Gastrocnemius medialis (tissue), 4 donors: ENCODE data around the gene AGAP3. TPM values are rescaled to one million over a fixed set of nuclear protein-coding genes. Genes with fewer than 3 reads are reported as not detected.
A peak's percentile ranks its signal among the peaks of the same experiment; 100 is the strongest.

ENCODE experiments used
- ATAC-seq, 2 donors: fragments of 150-250 bp; one replicate each; pipeline ENCODE4 v1.9.1; 2016
- DNase-seq, 2 donors: peaks; one replicate each; pipeline ENCODE4 v3.0.0-alpha.2; 2019
- H3K27ac ChIP-seq, 4 donors: fragments of 200-600 bp; sonication (generic); 1 replicate in 1 of 4; 2 replicates in 3 of 4; pipeline ENCODE4 v1.5.1; 2016 to 2018; ENCODE audit warnings: mild to moderate bottlenecking in 2 of 4, moderate library complexity in 1 of 4
- H3K27me3 ChIP-seq, 3 donors: fragments of 200-600 bp; sonication (generic) in 2 of 3; 1 replicate in 1 of 3; 2 replicates in 2 of 3; pipeline versions ENCODE4 v1.5.1 to v1.6.0; 2016 to 2019; ENCODE audit warnings: mild to moderate bottlenecking in 1 of 3, moderate library complexity in 1 of 3
- H3K36me3 ChIP-seq, 2 donors: fragments of 200-600 bp; sonication (generic) in 1 of 2; one replicate each; pipeline ENCODE4 v1.5.1; 2017 to 2018
- H3K4me1 ChIP-seq, 2 donors: fragments of 200-600 bp; sonication (generic) in 1 of 2; one replicate each; pipeline ENCODE4 v1.5.1; 2016 to 2017; ENCODE audit warnings: mild to moderate bottlenecking in 2 of 2
- H3K4me3 ChIP-seq, 4 donors: fragments of 200-600 bp; sonication (generic) in 3 of 4; 1 replicate in 1 of 4; 2 replicates in 3 of 4; pipeline ENCODE4 v1.5.1; 2016 to 2019; ENCODE audit warnings: mild to moderate bottlenecking in 2 of 4
- H3K9me3 ChIP-seq, 3 donors: fragments of 200-600 bp; sonication (generic) in 2 of 3; 1 replicate in 1 of 3; 2 replicates in 2 of 3; pipeline ENCODE4 v1.5.1; 2016 to 2019
- CTCF ChIP-seq, 5 experiments: fragments of 450-650 bp in 3 of 5; fragments of 200-600 bp in 2 of 5; sonication (generic) in 2 of 5; IDR thresholded peaks in 4 of 5; conservative IDR thresholded peaks in 1 of 5; 1 replicate in 4 of 5; 2 replicates in 1 of 5; pipeline ENCODE4 v1.5.1; 2016 to 2019; ENCODE audit warnings: antibody characterized with exemption in 5 of 5, mild to moderate bottlenecking in 3 of 5, moderate library complexity in 3 of 5
- POLR2A ChIP-seq, 2 donors: fragments of 450-650 bp; IDR thresholded peaks; one replicate each; pipeline ENCODE4 v1.6.1; 2017; ENCODE audit warnings: antibody characterized with exemption in 2 of 2, mild to moderate bottlenecking in 2 of 2, moderate library complexity in 2 of 2
- in situ Hi-C, 4 donors: fragments of 200-750 bp; cut with MboI; loops; one replicate each; pipeline versions ENCODE4 v1.15.0 to v1.8.0; 2017; ENCODE audit warnings: low sequenced_read_pairs in 4 of 4
- intact Hi-C: fragments of 100-400 bp; cut with DNase I; formaldehyde crosslinking; loops from one replicate; pipeline ENCODE4 v1.15.1; 2023; ENCODE audit warnings: low total_unique reads
- total RNA-seq, 4 donors: library from RNA; depleted of rRNA; stranded (reverse); fragments of >200 nt; gene quantifications; one replicate each; pipeline versions ENCODE4 v1.1.0 to v1.2.3, GENCODE V29; 2016

Gene AGAP3
- total RNA-seq, 4 donors from 2014 or later: 31.1 to 65.3 (median 36.3) TPM

GRCh38 chr7:151178236-151178635 is 92.0 kb downstream of the AGAP3 start:
- intact Hi-C loops: no loop called here
- ATAC-seq (no peak), DNase-seq (peak in 1 of 2 donors; percentile 6)
- peak overlapping the region in 1 of 4 donors; percentile 34 for H3K27ac ChIP-seq
- in situ Hi-C loops: loop anchor here in 2 of 4 donors (10.0 kb wide), 1 partner anchor 53 kb away; no protein-coding TSS in a partner anchor
- no peaks in the 10 kb centered on the region for H3K9me3 ChIP-seq
- H3K4me3 ChIP-seq: no peak overlapping the region
- H3K27me3 ChIP-seq: no peaks in the 10 kb centered on the region
- peaks cover 19 to 25% of the 10 kb centered on the region in 2 donors for H3K4me1 ChIP-seq
- no peak for TF ChIP-seq POLR2A (IDR thresholded peaks at IDR 0.05)
- TF ChIP-seq CTCF (IDR thresholded peaks at IDR 0.05 in 4 of 5, conservative IDR thresholded peaks at IDR 0.05 in 1 of 5): no peak
- peaks cover 0 to 10% of the 10 kb centered on the region in 2 donors for H3K36me3 ChIP-seq

- H3K4me3 ChIP-seq: no peak overlapping the region
- H3K4me1 ChIP-seq: peaks cover 19 to 25% of the 10 kb centered on the region in 2 donors
- H3K27ac ChIP-seq: peak overlapping the region in 1 of 4 donors; percentile 34
- peaks cover 0 to 10% of the 10 kb centered on the region in 2 donors for H3K36me3 ChIP-seq
- TF ChIP-seq POLR2A (IDR thresholded peaks at IDR 0.05): no peak
- no peak for TF ChIP-seq CTCF (IDR thresholded peaks at IDR 0.05 in 4 of 5, conservative IDR thresholded peaks at IDR 0.05 in 1 of 5)
- ATAC-seq (no peak), DNase-seq (peak in 1 of 2 donors; percentile 8)
- no peaks in the 10 kb centered on the region for H3K9me3 ChIP-seq
- no peaks in the 10 kb centered on the region for H3K27me3 ChIP-seq
- intact Hi-C loops: no loop called here
- in situ Hi-C loops: loop anchor here in 2 of 4 donors (10.0 kb wide), 1 partner anchor 54 kb away; no protein-coding TSS in a partner anchor
These were observed 92.6 kb downstream of the AGAP3 start for GRCh38 chr7:151178831-151179230.

DNA sequence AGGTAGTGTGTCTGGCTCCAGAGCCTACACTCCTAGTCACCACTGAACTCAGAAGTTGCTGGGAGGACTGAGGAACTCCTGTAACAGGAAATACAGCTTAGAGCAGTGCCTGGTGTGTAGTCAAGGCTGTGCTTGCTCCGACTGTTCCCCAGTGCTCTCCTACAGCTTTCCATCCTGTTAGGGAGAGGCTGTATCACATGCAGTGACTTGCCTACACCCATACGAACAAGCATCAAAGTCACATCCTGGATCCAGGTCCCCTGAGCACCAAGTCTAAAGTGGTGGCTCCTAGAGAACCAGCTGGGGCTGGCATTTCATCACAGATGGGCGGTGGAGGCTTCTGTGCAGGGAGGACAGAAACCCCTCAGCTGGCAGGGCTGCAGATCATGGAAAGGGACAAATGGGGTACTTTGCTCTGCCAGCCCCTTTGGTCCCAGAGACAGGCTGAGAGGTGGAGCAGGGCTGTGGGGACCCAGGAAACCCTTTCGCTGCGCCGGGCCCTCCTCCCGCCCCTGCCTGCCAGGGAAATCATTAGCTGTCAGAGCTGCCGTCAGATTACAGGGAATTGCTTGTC is 93.1 kb downstream of the AGAP3 start:
- in situ Hi-C loops: loop anchor here in 2 of 4 donors (10.0 kb wide), 1 partner anchor 55 kb away; no protein-coding TSS in a partner anchor

GRCh38 chr7:151179946-151180345 is 93.7 kb downstream of the AGAP3 start:
- Histone ChIP-seq H3K9me3 (no peaks in the 10 kb centered on the region), H3K4me3 (no peak overlapping the region), H3K27ac (no peak overlapping the region), H3K36me3 (peaks cover 0 to 10% of the 10 kb centered on the region in 2 donors), H3K4me1 (peaks cover 19 to 25% of the 10 kb centered on the region in 2 donors), H3K27me3 (no peaks in the 10 kb centered on the region)
- in situ Hi-C loops (loop anchor here in 2 of 4 donors (10.0 kb wide), 1 partner anchor 55 kb away; no protein-coding TSS in a partner anchor), intact Hi-C loops (no loop called here)
- TF ChIP-seq CTCF (IDR thresholded peaks at IDR 0.05 in 4 of 5, conservative IDR thresholded peaks at IDR 0.05 in 1 of 5) (no peak), POLR2A (IDR thresholded peaks at IDR 0.05) (no peak)
- ATAC-seq: no peak
- DNase-seq: peak in 1 of 2 donors; percentile 8

More for the DNA sequence above, 93.1 kb downstream of the AGAP3 start:
- H3K4me1 ChIP-seq: peaks cover 19 to 25% of the 10 kb centered on the region in 2 donors
- no peak for ATAC-seq
- no peaks in the 10 kb centered on the region for H3K9me3 ChIP-seq
- no peaks in the 10 kb centered on the region for H3K27me3 ChIP-seq
- peak overlapping the region in 1 of 4 donors; percentile 34 for H3K27ac ChIP-seq
- no peak for TF ChIP-seq CTCF (IDR thresholded peaks at IDR 0.05 in 4 of 5, conservative IDR thresholded peaks at IDR 0.05 in 1 of 5)
- no peak for TF ChIP-seq POLR2A (IDR thresholded peaks at IDR 0.05)
- H3K4me3 ChIP-seq: no peak overlapping the region
- intact Hi-C loops: no loop called here
- peaks cover 0 to 10% of the 10 kb centered on the region in 2 donors for H3K36me3 ChIP-seq
- DNase-seq: peak in 1 of 2 donors; percentile 5
